ENCODE measurements around the gene ALDH1A3.

Gene ALDH1A3

DNA sequence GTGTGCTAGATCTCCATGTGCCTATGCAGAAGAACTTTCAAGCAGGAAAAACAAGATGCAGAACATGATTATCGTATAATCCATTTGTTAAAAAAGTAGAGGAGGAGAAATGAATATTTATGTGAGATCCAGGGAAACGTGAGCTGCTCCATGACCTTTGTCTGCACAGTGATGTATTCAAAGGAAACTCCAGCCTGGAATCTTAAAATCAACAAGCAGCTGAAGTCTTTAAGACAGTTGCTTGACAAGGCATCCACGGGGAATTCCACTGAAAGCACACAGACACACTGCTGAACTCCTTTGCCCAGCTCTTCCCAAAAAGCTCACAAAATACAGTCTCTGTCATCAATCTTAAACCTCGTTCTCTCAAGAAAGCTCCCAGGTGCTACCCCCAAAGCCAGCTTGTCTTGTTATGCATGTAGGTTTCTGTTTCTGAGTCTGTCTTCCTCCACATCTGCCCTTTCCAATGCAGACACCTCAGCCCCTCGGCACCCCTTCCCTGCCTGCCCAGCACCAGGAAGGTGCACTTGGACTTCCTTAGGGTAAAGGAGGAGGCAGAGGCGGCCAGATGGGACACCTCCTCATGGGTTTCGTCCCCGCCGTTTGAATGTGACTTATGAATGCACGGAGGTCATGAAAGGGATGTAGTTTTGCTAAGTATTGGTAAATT is 68.3 kb downstream of the ALDH1A3 start:
- TF ChIP-seq ZNF274 (IDR thresholded peaks at IDR 0.05; ENCODE audit: low read depth, low read length) (no peak), SUZ12 (IDR thresholded peaks at IDR 0.05; ENCODE audit: extremely low read depth, insufficient read depth, insufficient read length) (no peak), YY1 (IDR thresholded peaks at IDR 0.05; ENCODE audit: insufficient read depth, insufficient read length) (no peak)
- Histone ChIP-seq H3K9me3 (ENCODE audit: insufficient read depth, low read length) (no peaks in the 10 kb centered on the region), H3K9ac (ENCODE audit: insufficient read length, low read depth) (no peak overlapping the region), H3K4me1 (ENCODE audit: insufficient read depth, insufficient read length) (no peaks in the 10 kb centered on the region), H3K27me3 (ENCODE audit: insufficient read depth, insufficient read length) (no peaks in the 10 kb centered on the region), H3K36me3 (ENCODE audit: insufficient read depth, insufficient read length, low read length) (no peaks in the 10 kb centered on the region), H3K4me3 (ENCODE audit: insufficient read length, low read depth) (no peak overlapping the region)
- DNase-seq (ENCODE audit: low read depth, low spot score), result no peak

DNA sequence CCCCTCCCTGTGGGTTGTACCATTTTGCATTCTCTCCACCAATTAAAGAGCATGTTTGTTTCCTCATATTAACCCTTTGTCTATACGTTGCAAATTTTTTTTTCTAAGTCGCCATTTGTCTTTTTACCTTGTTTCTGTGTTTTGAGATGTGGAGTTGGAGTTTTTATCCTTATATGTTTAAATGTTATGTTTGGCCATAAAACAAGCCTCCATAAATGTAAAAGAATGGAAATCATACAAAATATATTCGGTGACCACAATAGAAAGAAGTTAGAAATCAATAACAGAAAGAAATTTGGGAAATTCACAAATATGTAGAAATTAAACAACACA is 68.8 kb downstream of the ALDH1A3 start:
- no peak for TF ChIP-seq ZNF274 (IDR thresholded peaks at IDR 0.05; ENCODE audit: low read depth, low read length)
- no peak for TF ChIP-seq SUZ12 (IDR thresholded peaks at IDR 0.05; ENCODE audit: extremely low read depth, insufficient read depth, insufficient read length)
- no peak for TF ChIP-seq YY1 (IDR thresholded peaks at IDR 0.05; ENCODE audit: insufficient read depth, insufficient read length)
- H3K9me3 ChIP-seq (ENCODE audit: insufficient read depth, low read length), result no peaks in the 10 kb centered on the region

DNA sequence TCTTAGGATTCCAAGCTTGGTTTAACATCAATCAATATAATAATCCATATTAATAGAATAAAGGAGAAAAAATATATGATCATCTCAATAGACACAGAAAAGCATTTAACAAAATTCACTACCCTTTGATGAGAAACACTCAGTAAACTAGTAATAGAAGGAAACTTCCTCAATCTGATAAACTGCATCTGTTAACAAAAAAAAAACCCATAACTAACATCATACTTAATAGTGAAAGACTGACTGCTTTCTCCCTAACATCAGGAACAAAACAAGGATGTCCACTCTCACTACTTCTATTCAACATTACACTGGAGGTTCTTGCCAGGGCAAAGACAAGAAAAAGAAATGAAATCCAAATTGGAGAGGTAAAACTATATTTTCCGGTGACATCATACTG is 70.1 kb downstream of the ALDH1A3 start:
- no peak for DNase-seq (ENCODE audit: low read depth, low spot score)
- Histone ChIP-seq H3K36me3 (ENCODE audit: insufficient read depth, insufficient read length, low read length) (no peaks in the 10 kb centered on the region), H3K4me1 (ENCODE audit: insufficient read depth, insufficient read length) (no peaks in the 10 kb centered on the region), H3K9me3 (ENCODE audit: insufficient read depth, low read length) (no peaks in the 10 kb centered on the region), H3K4me3 (ENCODE audit: insufficient read length, low read depth) (no peak overlapping the region), H3K27me3 (ENCODE audit: insufficient read depth, insufficient read length) (no peaks in the 10 kb centered on the region), H3K9ac (ENCODE audit: insufficient read length, low read depth) (no peak overlapping the region)
- TF ChIP-seq ZNF274 (IDR thresholded peaks at IDR 0.05; ENCODE audit: low read depth, low read length), result no peak
- no peak for TF ChIP-seq YY1 (IDR thresholded peaks at IDR 0.05; ENCODE audit: insufficient read depth, insufficient read length)
- TF ChIP-seq SUZ12 (IDR thresholded peaks at IDR 0.05; ENCODE audit: extremely low read depth, insufficient read depth, insufficient read length), result no peak

More for the DNA sequence above, 68.8 kb downstream of the ALDH1A3 start:
- H3K27me3 ChIP-seq (ENCODE audit: insufficient read depth, insufficient read length), result no peaks in the 10 kb centered on the region
- DNase-seq (ENCODE audit: low read depth, low spot score), result no peak
- no peaks in the 10 kb centered on the region for H3K36me3 ChIP-seq (ENCODE audit: insufficient read depth, insufficient read length, low read length)
- no peaks in the 10 kb centered on the region for H3K4me1 ChIP-seq (ENCODE audit: insufficient read depth, insufficient read length)
- no peak overlapping the region for H3K9ac ChIP-seq (ENCODE audit: insufficient read length, low read depth)
- no peak overlapping the region for H3K4me3 ChIP-seq (ENCODE audit: insufficient read length, low read depth)

DNA sequence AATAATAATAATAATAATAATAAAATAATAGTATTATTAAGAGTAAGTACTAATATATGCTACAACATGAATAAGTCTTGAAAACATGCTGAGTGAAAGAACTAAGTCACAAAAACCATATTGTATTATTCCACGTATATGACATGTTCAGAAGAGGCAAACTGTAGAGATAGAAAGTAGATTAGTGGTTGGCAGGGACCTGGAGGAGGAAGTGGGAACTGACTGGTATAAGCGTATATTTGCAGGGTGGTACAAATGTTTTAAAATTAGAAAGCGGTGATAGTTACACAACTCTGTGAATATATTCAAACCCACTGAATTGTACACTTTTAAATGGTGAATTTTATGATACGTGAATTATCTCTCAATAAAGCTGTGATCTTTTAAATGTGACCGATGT is 72.3 kb downstream of the ALDH1A3 start:
- H3K27me3 ChIP-seq (ENCODE audit: insufficient read depth, insufficient read length), result no peaks in the 10 kb centered on the region
- no peak overlapping the region for H3K9ac ChIP-seq (ENCODE audit: insufficient read length, low read depth)
- H3K36me3 ChIP-seq (ENCODE audit: insufficient read depth, insufficient read length, low read length), result no peaks in the 10 kb centered on the region
- no peaks in the 10 kb centered on the region for H3K4me1 ChIP-seq (ENCODE audit: insufficient read depth, insufficient read length)
- no peak for TF ChIP-seq YY1 (IDR thresholded peaks at IDR 0.05; ENCODE audit: insufficient read depth, insufficient read length)
- no peak for TF ChIP-seq SUZ12 (IDR thresholded peaks at IDR 0.05; ENCODE audit: extremely low read depth, insufficient read depth, insufficient read length)
- TF ChIP-seq ZNF274 (IDR thresholded peaks at IDR 0.05; ENCODE audit: low read depth, low read length), result no peak
- no peak for DNase-seq (ENCODE audit: low read depth, low spot score)
- H3K4me3 ChIP-seq (ENCODE audit: insufficient read length, low read depth), result no peak overlapping the region
- no peaks in the 10 kb centered on the region for H3K9me3 ChIP-seq (ENCODE audit: insufficient read depth, low read length)

DNA sequence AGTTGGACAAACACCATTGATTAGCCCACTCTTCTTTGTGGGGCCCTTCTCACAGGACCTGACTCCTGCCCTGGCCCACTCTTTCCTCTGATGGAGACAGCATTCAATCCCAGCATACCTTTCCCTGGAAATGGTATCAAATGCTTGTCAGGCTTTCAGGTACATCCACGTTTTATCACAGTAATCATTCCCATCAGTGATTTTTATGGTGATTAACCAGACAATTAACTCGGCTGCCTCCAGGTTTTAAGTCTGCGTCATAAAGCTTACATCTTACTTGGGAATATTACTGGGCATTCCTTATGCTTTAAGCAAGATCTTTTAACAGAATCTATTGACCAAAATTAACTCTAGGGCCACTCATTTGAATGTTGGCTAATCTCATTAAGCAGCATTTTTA is 72.9 kb downstream of the ALDH1A3 start:
- no peaks in the 10 kb centered on the region for H3K27me3 ChIP-seq (ENCODE audit: insufficient read depth, insufficient read length)
- TF ChIP-seq SUZ12 (IDR thresholded peaks at IDR 0.05; ENCODE audit: extremely low read depth, insufficient read depth, insufficient read length) (no peak), ZNF274 (IDR thresholded peaks at IDR 0.05; ENCODE audit: low read depth, low read length) (no peak), YY1 (IDR thresholded peaks at IDR 0.05; ENCODE audit: insufficient read depth, insufficient read length) (no peak)
- H3K9me3 ChIP-seq (ENCODE audit: insufficient read depth, low read length), result no peaks in the 10 kb centered on the region
- H3K4me3 ChIP-seq (ENCODE audit: insufficient read length, low read depth), result no peak overlapping the region
- H3K4me1 ChIP-seq (ENCODE audit: insufficient read depth, insufficient read length), result no peaks in the 10 kb centered on the region
- DNase-seq (ENCODE audit: low read depth, low spot score), result no peak
- H3K36me3 ChIP-seq (ENCODE audit: insufficient read depth, insufficient read length, low read length), result no peaks in the 10 kb centered on the region
- no peak overlapping the region for H3K9ac ChIP-seq (ENCODE audit: insufficient read length, low read depth)

DNA sequence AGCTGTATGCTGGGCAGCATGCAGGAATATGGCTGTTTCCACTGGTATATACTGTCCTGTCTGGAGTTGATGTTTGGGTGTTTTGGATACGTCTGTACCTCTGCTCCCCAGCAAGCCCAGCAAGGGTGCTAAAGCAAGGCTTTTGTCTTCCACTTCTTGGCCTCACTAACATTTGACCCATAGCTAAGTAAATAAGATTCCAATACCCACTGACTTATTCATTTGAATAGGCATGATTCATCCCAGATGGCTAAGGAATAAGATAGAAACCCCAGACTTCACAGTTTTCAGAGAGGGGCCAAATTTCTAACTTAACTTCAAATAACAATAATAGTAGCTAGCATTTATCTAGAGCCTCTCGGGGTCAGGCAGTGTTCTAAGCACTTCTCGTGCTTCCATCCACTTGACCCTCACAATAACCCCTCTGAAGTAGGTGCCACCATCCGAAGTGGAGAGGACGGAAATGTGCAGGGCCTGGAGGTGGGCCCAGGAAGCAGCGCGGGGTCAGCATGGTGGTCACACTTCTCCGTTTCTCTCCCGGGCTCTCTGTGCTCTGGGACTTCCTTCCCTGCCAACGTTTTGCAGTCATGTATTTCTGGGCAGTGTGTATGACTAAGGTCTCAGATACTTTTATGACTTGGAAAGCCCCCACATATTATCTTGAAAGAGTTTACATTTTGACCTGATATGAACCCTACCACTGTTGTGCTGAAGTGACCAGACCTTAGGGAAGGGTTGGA is 78.9 kb downstream of the ALDH1A3 start:
- no peak overlapping the region for H3K4me3 ChIP-seq (ENCODE audit: insufficient read length, low read depth)
- no peaks in the 10 kb centered on the region for H3K4me1 ChIP-seq (ENCODE audit: insufficient read depth, insufficient read length)
- H3K27me3 ChIP-seq (ENCODE audit: insufficient read depth, insufficient read length), result no peaks in the 10 kb centered on the region
- H3K9me3 ChIP-seq (ENCODE audit: insufficient read depth, low read length), result no peaks in the 10 kb centered on the region
- TF ChIP-seq SUZ12 (IDR thresholded peaks at IDR 0.05; ENCODE audit: extremely low read depth, insufficient read depth, insufficient read length) (no peak), YY1 (IDR thresholded peaks at IDR 0.05; ENCODE audit: insufficient read depth, insufficient read length) (no peak), ZNF274 (IDR thresholded peaks at IDR 0.05; ENCODE audit: low read depth, low read length) (no peak)
- H3K36me3 ChIP-seq (ENCODE audit: insufficient read depth, insufficient read length, low read length), result no peaks in the 10 kb centered on the region
- H3K9ac ChIP-seq (ENCODE audit: insufficient read length, low read depth), result no peak overlapping the region
- no peak for DNase-seq (ENCODE audit: low read depth, low spot score)

Data from NT2/D1 (cell line).